GM12878 (cell line): ENCODE data around the gene SRCAP. TPM values are rescaled to one million over a fixed set of nuclear protein-coding genes. Genes with fewer than 3 reads are reported as not detected.

Experiments used
- ATAC-seq: fragments of 200-7000 bp; cut with Tn5 transposase; 3 replicates; pipeline ENCODE4 v1.9.1; 2020; ENCODE audit warnings: mild to moderate bottlenecking, moderate library complexity
- BruUV-seq: library from RNA; stranded (reverse); fragments of 400-500 nt; replicated peaks from 2 replicates; lab custom pipeline; 2021; lab: Mats Ljungman, UMichigan
- CTCF ChIA-PET: fragments of 300-600 bp; sonication (Branson Sonifier 250); formaldehyde crosslinking; extraction: SDS; loops from one replicate; lab custom pipeline; 2021; ENCODE audit warnings: inconsistent platforms; lab: Yijun Ruan, JAX
- POLR2A ChIA-PET: fragments of 350-600 bp; formaldehyde crosslinking; extraction: SDS; loops from one replicate; lab custom pipeline; 2021; ENCODE audit warnings: inconsistent platforms; lab: Charles Lee
- RAD21 ChIA-PET: fragments of 300-600 bp; sonication (Branson Sonifier 250); formaldehyde crosslinking; loops from one replicate; lab custom pipeline; 2023; ENCODE audit warnings: antibody characterized with exemption; ENCODE audit not compliant: unreplicated experiment; lab: Charles Lee
- SMC1A ChIA-PET: fragments of 300-600 bp; sonication (Branson Sonifier 250); formaldehyde crosslinking; loops from one replicate; lab custom pipeline; 2023; ENCODE audit not compliant: unreplicated experiment, uncharacterized antibody; lab: Charles Lee
- DNase-seq: peaks from one replicate; pipeline ENCODE4 v3.0.0-alpha.2; 2011; ENCODE audit warnings: low read depth, low spot score
- FAIRE-seq: peaks from 3 replicates; lab custom pipeline; 2011; peaks lifted over from hg19 to GRCh38; lab: Jason Lieb, UNC
- H2AFZ ChIP-seq: 2 replicates; pipeline ENCODE4 v1.6.0; 2011; ENCODE audit warnings: low read depth, low read length, control low read depth; ENCODE audit not compliant: control insufficient read depth
- H3K27ac ChIP-seq: 2 replicates; pipeline ENCODE4 v1.5.1; 2011; ENCODE audit warnings: control low read depth; ENCODE audit not compliant: control insufficient read depth, insufficient read depth
- H3K27me3 ChIP-seq, 2 experiments: replicated peaks in 1 of 2; 2 replicates each; pipeline versions ENCODE4 v1.6.0 to v1.6.1; 2011; ENCODE audit warnings: low read length in 1 of 2; ENCODE audit not compliant: control insufficient read depth in 2 of 2, insufficient read depth in 2 of 2
- H3K36me3 ChIP-seq, 2 experiments: 2 replicates each; pipeline ENCODE4 v1.5.1; 2011; ENCODE audit warnings: low read length in 1 of 2; ENCODE audit not compliant: control insufficient read depth in 2 of 2, insufficient read depth in 2 of 2
- H3K4me1 ChIP-seq: 2 replicates; pipeline ENCODE4 v1.6.1; 2011; ENCODE audit warnings: mild to moderate bottlenecking, low read length, moderate library complexity, mixed read lengths; ENCODE audit not compliant: control insufficient read depth, insufficient read depth
- H3K4me2 ChIP-seq: 2 replicates; pipeline ENCODE4 v1.6.0; 2011; ENCODE audit warnings: control low read depth; ENCODE audit not compliant: control insufficient read depth, insufficient read depth
- H3K4me3 ChIP-seq: fragments of 200-600 bp; sonication (generic); 2 replicates; pipeline ENCODE4 v1.5.1; 2016
- H3K79me2 ChIP-seq: 2 replicates; pipeline ENCODE4 v1.6.0; 2011; ENCODE audit warnings: low read length; ENCODE audit not compliant: control insufficient read depth, insufficient read depth
- H3K9ac ChIP-seq: 2 replicates; pipeline ENCODE4 v1.8.0; 2011; ENCODE audit warnings: low read length, control low read depth, mixed read lengths; ENCODE audit not compliant: control insufficient read depth, insufficient read depth
- H3K9me3 ChIP-seq: replicated peaks from 3 replicates; pipeline ENCODE4 v1.5.1; 2011; ENCODE audit warnings: mild to moderate bottlenecking, low read length; ENCODE audit not compliant: control insufficient read depth, insufficient read depth
- H4K20me1 ChIP-seq: 2 replicates; pipeline ENCODE4 v1.6.0; 2011; ENCODE audit not compliant: control insufficient read depth, insufficient read depth
- CREM ChIP-seq: IDR thresholded peaks from 2 replicates; pipeline ENCODE4 v1.6.1; 2014; ENCODE audit warnings: antibody characterized with exemption, low read depth
- EED ChIP-seq: sonication (generic); IDR thresholded peaks from 2 replicates; pipeline ENCODE4 v1.6.1; 2016; ENCODE audit warnings: antibody characterized with exemption, low read depth
- ELK1 ChIP-seq: IDR thresholded peaks from 2 replicates; pipeline ENCODE4 v1.6.1; 2012; ENCODE audit warnings: low read depth, low read length, improper control_type of control experiment
- EZH2 ChIP-seq: IDR thresholded peaks from 2 replicates; pipeline ENCODE4 v1.6.1; 2012; ENCODE audit warnings: low read depth, mild to moderate bottlenecking, control low read depth, inconsistent platforms, low read length, borderline replicate concordance; ENCODE audit not compliant: control insufficient read depth
- NR2C2 ChIP-seq: IDR thresholded peaks from 2 replicates; pipeline ENCODE4 v1.6.1; 2011; ENCODE audit warnings: borderline replicate concordance, low read depth; ENCODE audit not compliant: control insufficient read depth, insufficient read length
- SMARCA5 ChIP-seq: fragments of 450-650 bp; IDR thresholded peaks from 2 replicates; pipeline ENCODE4 v1.6.1; 2017; ENCODE audit warnings: mild to moderate bottlenecking
- TAF1 ChIP-seq: IDR thresholded peaks from 2 replicates; pipeline ENCODE4 v1.6.1; 2011; ENCODE audit warnings: mild to moderate bottlenecking, low read depth, low read length, borderline replicate concordance
- WGBS: methylation state at CpG from one replicate; pipeline ENCODE4 v1.1.6; 2016; ENCODE audit warnings: low lambda C conversion rate; ENCODE audit not compliant: insufficient replicate concordance, insufficient coverage; ENCODE audit errors: missing lambda C conversion rate; 5-methylcytosine and 5-hydroxymethylcytosine counted together
- in situ Hi-C: fragments of 300-500 bp; cut with MboI; formaldehyde crosslinking; loops from 9 replicates; pipeline ENCODE4 v1.14.3; 2018; ENCODE audit warnings: mixed read lengths
- intact Hi-C: fragments of 100-400 bp; cut with micrococcal nuclease; formaldehyde crosslinking; loops from one replicate; pipeline ENCODE4 v1.14.2; 2022; ENCODE audit not compliant: unreplicated experiment
- polyA plus RNA-seq, 11 experiments: library from polyadenylated mRNA; depleted of rRNA in 4 of 11; unstranded in 6 of 11; stranded (reverse) in 5 of 11; fragments of >200 nt; fragmentation: Nextera tagmentation in 4 of 11; fragmentation: Illumina TruSeq in 1 of 11; extraction: Ambion mirVana in 4 of 11; extraction: Trizol in 1 of 11; gene quantifications; 1 replicate in 1 of 11; 2 replicates in 10 of 11; pipeline versions ENCODE4 v1.2.1 to v1.2.3, GENCODE V29; 2011 to 2016; ENCODE audit warnings: inconsistent platforms in 2 of 11, missing spikeins in 2 of 11, low read depth in 1 of 11
- total RNA-seq, 4 experiments: library from RNA; depleted of rRNA in 3 of 4; stranded (reverse); fragments of >200 nt in 3 of 4; fragmentation: Illumina TruSeq in 1 of 4; extraction: Trizol in 1 of 4; gene quantifications; 2 replicates each; pipeline versions ENCODE4 v1.2.1 to v1.2.3, GENCODE V29; 2013 to 2021

SRCAP gene
- total and polyA plus RNA-seq, 10 of the 15 experiments (the other 5 are each of a cell fraction or from before 2014, with no cell fraction given): 0.24 to 58.4 (median 11.6) TPM

GRCh38 chr16:30656388-30656787 lies 42.6 kb upstream of the SRCAP start:
- SMC1A ChIA-PET: interaction anchor here (1.0 to 1.9 kb wide), 4 partner anchors 36 to 274 kb away, joined by 3 to 6 read pairs (median 4); partner anchors contain the start of gene SEPTIN1
- POLR2A ChIA-PET: interaction anchor here (1.0 kb wide), 1 partner anchor 13 kb away, joined by 3 read pairs; no protein-coding TSS in a partner anchor
- H3K27ac ChIP-seq: no peak overlapping the region
- H3K79me2 ChIP-seq: peaks cover 37% of the 10 kb centered on the region
- no peak for FAIRE-seq
- no peak overlapping the region for H3K4me3 ChIP-seq
- BruUV-seq: no TSS peak
- ATAC-seq: no peak
- intact Hi-C loops (loop anchor here (5.0 to 10.0 kb wide), 4 partner anchors 82 to 268 kb away; partner anchors contain the start of genes BCL7C, CFAP119, CTF1 and FBXL19), in situ Hi-C loops (loop anchor here (25.0 kb wide), 1 partner anchor 1231 kb away; no protein-coding TSS in a partner anchor)
- no peak for TF ChIP-seq SMARCA5
- no peak for TF ChIP-seq CREM
- no peak for TF ChIP-seq ELK1
- TF ChIP-seq NR2C2: no peak
- TF ChIP-seq EED: no peak
- no peak for TF ChIP-seq TAF1
- TF ChIP-seq EZH2: no peak
- H3K4me1 ChIP-seq: peaks cover 21% of the 10 kb centered on the region
- H3K27me3 ChIP-seq: no peaks in the 10 kb centered on the region
- no peak overlapping the region; the same call in 1 of the 2 replicates for H3K4me2 ChIP-seq
- peaks cover 16 to 24% of the 10 kb centered on the region in 2 experiments for H3K36me3 ChIP-seq
- CTCF ChIA-PET: interaction anchor here (0.7 to 1.5 kb wide), 6 partner anchors 18 to 226 kb away, joined by 3 to 4 read pairs (median 4); partner anchors contain the start of genes DCTPP1 and ZNF747
- RAD21 ChIA-PET: interaction anchor here (1.0 to 1.8 kb wide), 3 partner anchors 18 to 227 kb away, joined by 3 to 5 read pairs (median 4); partner anchors contain the start of gene DCTPP1
- WGBS: 98% methylated on average over 8 of the region's 8 CpGs
- no peak overlapping the region for H3K9ac ChIP-seq
- H4K20me1 ChIP-seq: no peaks in the 10 kb centered on the region
- no peak overlapping the region for H2AFZ ChIP-seq
- H3K9me3 ChIP-seq: no peaks in the 10 kb centered on the region; the same call in 2 of the 3 replicates
- DNase-seq: no peak
